ENCODE results near the gene KRTAP10-12. TPM values are rescaled to one million over a fixed set of nuclear protein-coding genes. Genes with fewer than 3 reads are reported as not detected.

Gene KRTAP10-12
- total RNA-seq, 1 donor from 2014 or later, result not detected

GRCh38 chr21:44681152-44681551, 15.8 kb upstream of the KRTAP10-12 start:
- Mint-ChIP-seq H3K4me3 (ENCODE audit: unreplicated experiment) (no peak overlapping the region), H3K4me1 (ENCODE audit: low read depth, unreplicated experiment) (no peaks in the 10 kb centered on the region), H3K9me3 (ENCODE audit: unreplicated experiment) (peaks cover 6% of the 10 kb centered on the region), H3K27ac (ENCODE audit: unreplicated experiment) (no peak overlapping the region), H3K36me3 (ENCODE audit: low read depth, unreplicated experiment) (peaks cover 8% of the 10 kb centered on the region), H3K27me3 (ENCODE audit: low read depth, unreplicated experiment) (peaks cover 66% of the 10 kb centered on the region)
- Histone ChIP-seq H3K27ac (ENCODE audit: low read depth, low read length) (no peak overlapping the region), H3K4me2 (ENCODE audit: low read length) (no peak overlapping the region), H3K9me3 (ENCODE audit: insufficient read depth, low read depth, low read length) (no peaks in the 10 kb centered on the region), H3K79me2 (ENCODE audit: insufficient read depth, low read length) (no peaks in the 10 kb centered on the region), H3K4me3 (ENCODE audit: insufficient read depth, low read depth, low read length) (no peak overlapping the region), H3K27me3 (ENCODE audit: insufficient read depth, low read length) (peaks cover 3% of the 10 kb centered on the region), H3K9ac (ENCODE audit: low read length) (no peak overlapping the region), H4K20me1 (ENCODE audit: insufficient read depth, low read length) (no peaks in the 10 kb centered on the region), H3K4me1 (ENCODE audit: insufficient read depth, low read length) (no peaks in the 10 kb centered on the region), H3K36me3 (ENCODE audit: insufficient read depth, low read length) (no peaks in the 10 kb centered on the region), H2AFZ (ENCODE audit: low read depth, low read length) (no peak overlapping the region)
- DNase-seq (ENCODE audit: low read depth) (no peak), FAIRE-seq (no peak)
- TF ChIP-seq EZH2 (IDR thresholded peaks at IDR 0.05; ENCODE audit: insufficient read depth, low read length), result no peak
- no peak for TF ChIP-seq CTCF (IDR thresholded peaks at IDR 0.05; ENCODE audit: insufficient read depth, low read depth, low read length)

DNA sequence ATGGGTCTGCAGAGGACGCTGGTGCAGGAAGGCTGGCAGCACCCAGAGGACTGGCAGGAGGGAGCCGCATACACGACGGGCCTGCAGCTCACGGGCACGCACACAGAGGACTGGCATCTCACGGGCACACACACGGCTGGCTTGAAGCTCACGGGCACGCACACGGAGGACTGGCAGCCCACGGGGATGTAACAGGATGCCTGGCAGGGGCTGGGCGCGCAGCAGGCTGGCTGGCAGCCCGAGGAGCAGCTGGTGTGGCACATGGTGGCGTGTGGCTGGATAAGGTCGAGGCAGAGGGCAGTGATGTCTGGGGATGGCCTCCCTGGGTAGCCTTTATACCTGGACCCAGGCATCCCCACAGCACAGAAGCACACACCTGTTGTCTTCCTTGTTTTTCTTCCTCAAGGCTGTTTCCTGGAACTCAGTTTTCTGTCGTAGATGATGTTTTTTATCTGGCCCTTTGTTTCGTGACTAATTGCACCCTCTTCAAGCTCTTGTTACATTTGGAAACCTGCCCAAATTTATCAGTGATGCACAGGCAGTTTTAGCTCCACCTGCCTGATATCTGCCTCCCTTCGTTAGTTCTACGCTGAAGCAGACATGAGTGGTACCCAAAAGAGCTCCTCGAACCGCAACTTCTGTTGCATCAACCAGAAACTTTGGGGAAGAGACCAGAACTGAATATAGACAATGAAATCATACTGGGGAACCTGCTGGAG, 15.0 kb upstream of the KRTAP10-12 start, which contains the start of gene KRTAP12-1:
Gene KRTAP12-1, minus strand, starts transcription at position 303 of the 719 bp plus-strand sequence. Its CDS starts 40 bp downstream, at position 263.
- Histone ChIP-seq H3K27ac (ENCODE audit: low read depth, low read length) (no peak within 1 kb of the TSS), H3K27me3 (ENCODE audit: insufficient read depth, low read length) (peaks cover 4% of the 10 kb centered on the region), H3K4me1 (ENCODE audit: insufficient read depth, low read length) (no peaks in the 10 kb centered on the region), H4K20me1 (ENCODE audit: insufficient read depth, low read length) (no peaks in the 10 kb centered on the region), H2AFZ (ENCODE audit: low read depth, low read length) (no peak within 1 kb of the TSS), H3K4me2 (ENCODE audit: low read length) (no peak within 1 kb of the TSS), H3K9ac (ENCODE audit: low read length) (no peak within 1 kb of the TSS), H3K9me3 (ENCODE audit: insufficient read depth, low read depth, low read length) (no peaks in the 10 kb centered on the region), H3K4me3 (ENCODE audit: insufficient read depth, low read depth, low read length) (no peak within 1 kb of the TSS), H3K79me2 (ENCODE audit: insufficient read depth, low read length) (no peaks in the 10 kb centered on the region), H3K36me3 (ENCODE audit: insufficient read depth, low read length) (no peaks in the 10 kb centered on the region)
- H3K9me3 Mint-ChIP-seq (ENCODE audit: unreplicated experiment), result peaks cover 6% of the 10 kb centered on the region
- H3K4me1 Mint-ChIP-seq (ENCODE audit: low read depth, unreplicated experiment), result peaks cover 5% of the 10 kb centered on the region
- peaks cover 63% of the 10 kb centered on the region for H3K27me3 Mint-ChIP-seq (ENCODE audit: low read depth, unreplicated experiment)
- peaks cover 8% of the 10 kb centered on the region for H3K36me3 Mint-ChIP-seq (ENCODE audit: low read depth, unreplicated experiment)
- no peak for FAIRE-seq
- DNase-seq (ENCODE audit: low read depth), result no peak
- TF ChIP-seq CTCF (IDR thresholded peaks at IDR 0.05; ENCODE audit: insufficient read depth, low read depth, low read length) (no peak), EZH2 (IDR thresholded peaks at IDR 0.05; ENCODE audit: insufficient read depth, low read length) (no peak)
- no peak within 1 kb of the TSS for H3K4me3 Mint-ChIP-seq (ENCODE audit: unreplicated experiment)
- no peak within 1 kb of the TSS for H3K27ac Mint-ChIP-seq (ENCODE audit: unreplicated experiment)

- H3K36me3 ChIP-seq (ENCODE audit: insufficient read depth, low read length), result no peaks in the 10 kb centered on the region
- H3K9me3 Mint-ChIP-seq (ENCODE audit: unreplicated experiment), result peaks cover 6% of the 10 kb centered on the region
- H3K9me3 ChIP-seq (ENCODE audit: insufficient read depth, low read depth, low read length), result no peaks in the 10 kb centered on the region
- H2AFZ ChIP-seq (ENCODE audit: low read depth, low read length), result no peak overlapping the region
- no peak overlapping the region for H3K9ac ChIP-seq (ENCODE audit: low read length)
- no peak overlapping the region for H3K4me2 ChIP-seq (ENCODE audit: low read length)
- peaks cover 64% of the 10 kb centered on the region for H3K27me3 Mint-ChIP-seq (ENCODE audit: low read depth, unreplicated experiment)
- H4K20me1 ChIP-seq (ENCODE audit: insufficient read depth, low read length), result no peaks in the 10 kb centered on the region
- DNase-seq (ENCODE audit: low read depth) (no peak), FAIRE-seq (no peak)
- no peaks in the 10 kb centered on the region for H3K4me1 ChIP-seq (ENCODE audit: insufficient read depth, low read length)
- peaks cover 8% of the 10 kb centered on the region for H3K36me3 Mint-ChIP-seq (ENCODE audit: low read depth, unreplicated experiment)
- no peak for TF ChIP-seq CTCF (IDR thresholded peaks at IDR 0.05; ENCODE audit: insufficient read depth, low read depth, low read length)
- no peak for TF ChIP-seq EZH2 (IDR thresholded peaks at IDR 0.05; ENCODE audit: insufficient read depth, low read length)
- no peak overlapping the region for H3K27ac ChIP-seq (ENCODE audit: low read depth, low read length)
- H3K4me3 ChIP-seq (ENCODE audit: insufficient read depth, low read depth, low read length), result no peak overlapping the region
- no peak overlapping the region for H3K27ac Mint-ChIP-seq (ENCODE audit: unreplicated experiment)
- peaks cover 8% of the 10 kb centered on the region for H3K27me3 ChIP-seq (ENCODE audit: insufficient read depth, low read length)
- peaks cover 5% of the 10 kb centered on the region for H3K4me1 Mint-ChIP-seq (ENCODE audit: low read depth, unreplicated experiment)
- no peak overlapping the region for H3K4me3 Mint-ChIP-seq (ENCODE audit: unreplicated experiment)
- no peaks in the 10 kb centered on the region for H3K79me2 ChIP-seq (ENCODE audit: insufficient read depth, low read length)
These were observed 14.3 kb upstream of the KRTAP10-12 start for GRCh38 chr21:44682580-44683151.
